ENCODE measurements around the gene CARHSP1.

DNA sequence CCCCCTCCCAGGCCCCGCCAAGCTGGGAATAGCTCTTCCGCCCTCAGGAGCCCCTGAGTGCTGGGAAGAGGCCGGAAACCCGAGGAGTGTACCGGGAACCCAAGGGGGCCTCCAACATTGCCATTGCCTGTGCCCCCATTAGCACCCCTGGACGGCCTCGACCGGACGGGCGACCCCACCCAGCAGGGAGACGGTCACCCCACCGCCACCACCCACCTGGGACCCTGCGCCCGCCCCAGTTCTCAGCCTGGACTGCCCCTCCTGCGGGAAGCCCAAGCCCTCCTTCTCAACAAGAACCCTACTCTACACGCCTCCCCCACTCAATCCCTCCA, 2.0 kb downstream of the CARHSP1 start:
- TF ChIP-seq, protein P1, sequence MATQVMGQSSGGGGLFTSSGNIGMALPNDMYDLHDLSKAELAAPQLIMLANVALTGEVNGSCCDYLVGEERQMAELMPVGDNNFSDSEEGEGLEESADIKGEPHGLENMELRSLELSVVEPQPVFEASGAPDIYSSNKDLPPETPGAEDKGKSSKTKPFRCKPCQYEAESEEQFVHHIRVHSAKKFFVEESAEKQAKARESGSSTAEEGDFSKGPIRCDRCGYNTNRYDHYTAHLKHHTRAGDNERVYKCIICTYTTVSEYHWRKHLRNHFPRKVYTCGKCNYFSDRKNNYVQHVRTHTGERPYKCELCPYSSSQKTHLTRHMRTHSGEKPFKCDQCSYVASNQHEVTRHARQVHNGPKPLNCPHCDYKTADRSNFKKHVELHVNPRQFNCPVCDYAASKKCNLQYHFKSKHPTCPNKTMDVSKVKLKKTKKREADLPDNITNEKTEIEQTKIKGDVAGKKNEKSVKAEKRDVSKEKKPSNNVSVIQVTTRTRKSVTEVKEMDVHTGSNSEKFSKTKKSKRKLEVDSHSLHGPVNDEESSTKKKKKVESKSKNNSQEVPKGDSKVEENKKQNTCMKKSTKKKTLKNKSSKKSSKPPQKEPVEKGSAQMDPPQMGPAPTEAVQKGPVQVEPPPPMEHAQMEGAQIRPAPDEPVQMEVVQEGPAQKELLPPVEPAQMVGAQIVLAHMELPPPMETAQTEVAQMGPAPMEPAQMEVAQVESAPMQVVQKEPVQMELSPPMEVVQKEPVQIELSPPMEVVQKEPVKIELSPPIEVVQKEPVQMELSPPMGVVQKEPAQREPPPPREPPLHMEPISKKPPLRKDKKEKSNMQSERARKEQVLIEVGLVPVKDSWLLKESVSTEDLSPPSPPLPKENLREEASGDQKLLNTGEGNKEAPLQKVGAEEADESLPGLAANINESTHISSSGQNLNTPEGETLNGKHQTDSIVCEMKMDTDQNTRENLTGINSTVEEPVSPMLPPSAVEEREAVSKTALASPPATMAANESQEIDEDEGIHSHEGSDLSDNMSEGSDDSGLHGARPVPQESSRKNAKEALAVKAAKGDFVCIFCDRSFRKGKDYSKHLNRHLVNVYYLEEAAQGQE (IDR thresholded peaks at IDR 0.05; ENCODE audit: low read depth): no peak
- TF ChIP-seq, protein P2, sequence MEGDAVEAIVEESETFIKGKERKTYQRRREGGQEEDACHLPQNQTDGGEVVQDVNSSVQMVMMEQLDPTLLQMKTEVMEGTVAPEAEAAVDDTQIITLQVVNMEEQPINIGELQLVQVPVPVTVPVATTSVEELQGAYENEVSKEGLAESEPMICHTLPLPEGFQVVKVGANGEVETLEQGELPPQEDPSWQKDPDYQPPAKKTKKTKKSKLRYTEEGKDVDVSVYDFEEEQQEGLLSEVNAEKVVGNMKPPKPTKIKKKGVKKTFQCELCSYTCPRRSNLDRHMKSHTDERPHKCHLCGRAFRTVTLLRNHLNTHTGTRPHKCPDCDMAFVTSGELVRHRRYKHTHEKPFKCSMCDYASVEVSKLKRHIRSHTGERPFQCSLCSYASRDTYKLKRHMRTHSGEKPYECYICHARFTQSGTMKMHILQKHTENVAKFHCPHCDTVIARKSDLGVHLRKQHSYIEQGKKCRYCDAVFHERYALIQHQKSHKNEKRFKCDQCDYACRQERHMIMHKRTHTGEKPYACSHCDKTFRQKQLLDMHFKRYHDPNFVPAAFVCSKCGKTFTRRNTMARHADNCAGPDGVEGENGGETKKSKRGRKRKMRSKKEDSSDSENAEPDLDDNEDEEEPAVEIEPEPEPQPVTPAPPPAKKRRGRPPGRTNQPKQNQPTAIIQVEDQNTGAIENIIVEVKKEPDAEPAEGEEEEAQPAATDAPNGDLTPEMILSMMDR (IDR thresholded peaks at IDR 0.05 in 2 of 3, conservative IDR thresholded peaks at IDR 0.05 in 1 of 3; ENCODE audit: borderline replicate concordance in 1 of 3, insufficient read depth in 1 of 3, low read depth in 2 of 3, low read length in 2 of 3): no peak
- TF ChIP-seq RAD21 (IDR thresholded peaks at IDR 0.05; ENCODE audit: low read depth) (no peak), YY1 (IDR thresholded peaks at IDR 0.05; ENCODE audit: extremely low read depth, insufficient replicate concordance, low read depth, low read length) (no peak), ELF1 (IDR thresholded peaks at IDR 0.05; ENCODE audit: borderline replicate concordance, low read depth) (no peak), TCF7L2 (IDR thresholded peaks at IDR 0.05; ENCODE audit: borderline replicate concordance, extremely low read depth, insufficient read depth, insufficient read length) (no peak), POLR2A (IDR thresholded peaks at IDR 0.05; ENCODE audit: borderline replicate concordance, extremely low read depth, insufficient read depth, insufficient read length) (no peak), EZH2 (IDR thresholded peaks at IDR 0.05) (no peak), CBX3 (IDR thresholded peaks at IDR 0.05; ENCODE audit: low read depth) (no peak), POLR2AphosphoS5 (IDR thresholded peaks at IDR 0.05; ENCODE audit: low read depth, low read length) (no peak), SP1 (IDR thresholded peaks at IDR 0.05; ENCODE audit: low read depth) (no peak), EGR1 (IDR thresholded peaks at IDR 0.05; ENCODE audit: low read depth) (no peak)
- TF ChIP-seq, protein P3, sequence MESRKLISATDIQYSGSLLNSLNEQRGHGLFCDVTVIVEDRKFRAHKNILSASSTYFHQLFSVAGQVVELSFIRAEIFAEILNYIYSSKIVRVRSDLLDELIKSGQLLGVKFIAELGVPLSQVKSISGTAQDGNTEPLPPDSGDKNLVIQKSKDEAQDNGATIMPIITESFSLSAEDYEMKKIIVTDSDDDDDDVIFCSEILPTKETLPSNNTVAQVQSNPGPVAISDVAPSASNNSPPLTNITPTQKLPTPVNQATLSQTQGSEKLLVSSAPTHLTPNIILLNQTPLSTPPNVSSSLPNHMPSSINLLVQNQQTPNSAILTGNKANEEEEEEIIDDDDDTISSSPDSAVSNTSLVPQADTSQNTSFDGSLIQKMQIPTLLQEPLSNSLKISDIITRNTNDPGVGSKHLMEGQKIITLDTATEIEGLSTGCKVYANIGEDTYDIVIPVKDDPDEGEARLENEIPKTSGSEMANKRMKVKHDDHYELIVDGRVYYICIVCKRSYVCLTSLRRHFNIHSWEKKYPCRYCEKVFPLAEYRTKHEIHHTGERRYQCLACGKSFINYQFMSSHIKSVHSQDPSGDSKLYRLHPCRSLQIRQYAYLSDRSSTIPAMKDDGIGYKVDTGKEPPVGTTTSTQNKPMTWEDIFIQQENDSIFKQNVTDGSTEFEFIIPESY (IDR thresholded peaks at IDR 0.05; ENCODE audit: extremely low read depth, insufficient replicate concordance, low read length): no peak
